Mesenteric fat pad (tissue), 1 donor: ENCODE measurements around the gene SYVN1. TPM values are rescaled to one million over a fixed set of nuclear protein-coding genes. Genes with fewer than 3 reads are reported as not detected.

Experiments
- DNase-seq: peaks from one replicate; pipeline ENCODE4 v3.0.0-alpha.2; 2020; ENCODE audit warnings: low spot score
- total RNA-seq: library from RNA; stranded (reverse); fragmentation: NEBNext Ultra II Directional; extraction: Animal tissue kit (Norgen Biotek cat#: 25700); gene quantifications from one replicate; pipeline ENCODE4 v1.2.1, GENCODE V29; 2021
- donor health status: DM: yes; HTN: yes; CAD: no.

Gene SYVN1
- total RNA-seq, 1 donor from 2014 or later: 78.8 TPM

DNA sequence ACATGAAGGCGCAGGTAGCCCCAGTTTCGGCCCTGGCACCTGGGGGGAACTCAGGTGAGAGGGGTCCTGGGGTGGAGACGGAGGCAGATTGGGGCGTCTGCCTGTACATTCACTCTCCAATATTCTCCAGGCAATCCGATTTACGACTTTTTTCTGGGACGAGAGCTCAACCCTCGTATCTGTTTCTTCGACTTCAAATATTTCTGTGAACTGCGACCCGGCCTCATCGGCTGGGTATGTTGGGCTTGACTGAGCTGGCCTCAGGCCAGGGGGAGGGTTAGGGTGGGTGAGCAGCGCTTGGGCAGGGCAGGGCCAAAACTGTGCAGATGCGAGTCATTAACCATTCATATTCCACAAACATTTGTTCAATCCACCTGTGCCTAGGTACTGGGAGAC, 21.0 kb downstream of the SYVN1 start:
- DNase-seq: no peak

- peak; percentile 92 for DNase-seq
Measured at GRCh38 chr11:65112546-65113360, 21.6 kb downstream of the SYVN1 start.

DNA sequence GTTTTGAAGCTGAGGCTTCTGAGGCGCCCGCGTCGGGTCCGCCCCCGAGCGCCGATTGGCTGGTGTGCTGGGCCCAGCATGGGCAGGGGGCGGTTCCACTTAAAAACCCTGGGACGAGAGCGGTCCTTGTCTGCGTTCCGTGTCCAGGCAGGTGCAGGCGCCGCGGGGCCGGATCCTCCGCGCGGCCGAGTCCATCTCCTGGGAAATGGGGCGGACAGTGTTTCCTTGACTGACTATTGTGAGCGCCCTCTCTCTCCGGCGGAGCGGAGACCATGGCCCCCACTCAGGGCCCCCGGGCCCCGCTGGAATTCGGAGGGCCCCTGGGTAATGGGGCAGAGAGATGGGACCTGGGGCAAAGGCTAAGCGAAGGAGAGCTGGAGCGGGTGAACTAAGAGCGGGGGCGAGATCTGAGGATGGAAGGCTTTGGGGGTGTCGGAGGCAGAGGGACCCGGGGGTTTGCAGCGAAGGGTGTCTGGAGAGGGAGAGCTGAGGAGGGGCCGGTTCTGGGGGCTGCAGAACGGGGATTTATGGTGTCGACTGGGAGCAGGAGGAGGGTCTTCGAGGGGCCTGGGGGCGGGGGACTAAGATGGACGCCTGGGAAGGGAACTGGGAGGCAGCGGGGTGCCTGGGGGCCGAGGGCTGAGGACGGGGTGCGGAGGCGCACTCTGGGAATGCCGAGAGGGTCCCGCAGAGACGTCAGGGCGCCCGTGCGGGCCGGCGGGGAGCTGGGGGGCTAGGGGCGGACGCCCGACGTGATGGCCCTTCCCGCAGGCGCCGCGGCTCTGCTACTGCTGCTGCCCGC, 22.4 kb downstream of the SYVN1 start, which contains the start of gene TM7SF2:
TM7SF2 (plus strand) TSS at position 129 of the 802 bp plus-strand sequence; CDS start at position 273, 144 bp downstream.
- DNase-seq: peak; percentile 98

GRCh38 chr11:65111159-65111743, 23.1 kb downstream of the SYVN1 start:
- no peak for DNase-seq

DNA sequence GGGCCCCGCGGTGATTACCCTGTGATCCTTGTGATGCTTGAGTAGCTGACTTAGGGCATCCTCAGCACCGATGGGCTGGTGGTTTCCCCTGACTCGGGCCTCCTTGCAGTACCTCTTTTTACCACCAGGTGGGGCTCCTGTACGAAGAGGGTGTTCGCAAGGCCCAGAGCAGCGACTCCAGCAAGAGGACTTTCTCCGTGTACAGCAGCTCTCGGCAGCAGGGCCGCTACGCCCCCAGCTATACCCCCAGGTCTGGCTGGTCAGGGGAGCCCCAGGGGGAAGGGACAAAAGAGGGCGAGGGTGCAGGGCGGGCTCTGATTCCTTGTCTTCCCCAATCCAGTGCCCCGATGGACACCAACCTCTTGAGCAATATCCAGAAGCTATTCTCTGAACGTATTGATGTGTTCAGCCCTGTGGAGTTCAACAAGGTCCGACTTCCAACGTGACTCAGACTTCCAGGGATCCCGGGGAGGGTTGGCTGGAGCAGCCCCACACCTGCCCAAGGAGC, 23.9 kb downstream of the SYVN1 start:
- DNase-seq: peak; percentile 94

DNA sequence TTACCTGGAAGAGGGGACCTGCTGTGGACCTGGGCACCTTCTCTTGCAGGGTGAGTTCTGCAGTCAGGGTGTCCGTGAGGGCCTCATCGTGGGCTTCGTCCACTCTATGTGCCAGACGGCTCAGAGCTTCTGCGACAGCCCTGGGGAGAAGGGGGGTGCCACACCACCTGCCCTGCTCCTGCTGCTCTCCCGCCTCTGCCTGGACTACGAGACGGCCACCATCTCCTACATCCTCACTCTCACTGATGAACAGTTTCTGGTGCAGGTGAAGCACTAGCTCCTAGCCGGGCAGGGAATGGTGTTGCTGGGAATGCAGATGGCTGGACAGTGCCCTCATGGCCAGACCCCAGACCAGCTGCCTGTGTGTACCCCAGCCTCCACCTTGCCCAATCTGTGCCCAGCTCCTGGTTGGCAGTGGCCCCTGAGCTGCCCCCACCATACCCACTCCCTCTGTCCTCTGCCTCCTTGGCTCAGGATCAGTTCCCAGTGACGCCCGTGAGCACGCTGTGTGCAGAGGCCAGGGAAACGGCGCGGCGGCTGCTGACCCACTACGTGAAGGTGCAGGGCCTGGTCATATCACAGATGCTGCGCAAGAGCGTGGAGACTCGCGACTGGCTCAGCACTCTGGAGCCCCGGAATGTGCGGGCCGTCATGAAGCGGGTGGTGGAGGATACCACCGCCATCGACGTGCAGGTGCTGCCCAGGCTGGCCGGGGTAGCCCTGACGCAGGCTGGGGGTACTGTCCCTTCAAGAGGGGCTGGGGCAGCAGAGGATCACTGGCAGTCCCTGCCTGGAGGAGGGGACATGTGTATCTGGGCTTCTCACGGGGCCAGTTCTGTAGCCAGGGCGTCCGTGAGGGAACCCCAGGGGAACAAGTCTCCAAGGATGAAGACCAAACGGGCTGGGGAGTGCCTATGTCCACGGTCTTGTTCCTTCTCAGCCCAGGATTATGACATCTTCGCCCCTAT, 24.8 kb downstream of the SYVN1 start:
- no peak for DNase-seq

DNA sequence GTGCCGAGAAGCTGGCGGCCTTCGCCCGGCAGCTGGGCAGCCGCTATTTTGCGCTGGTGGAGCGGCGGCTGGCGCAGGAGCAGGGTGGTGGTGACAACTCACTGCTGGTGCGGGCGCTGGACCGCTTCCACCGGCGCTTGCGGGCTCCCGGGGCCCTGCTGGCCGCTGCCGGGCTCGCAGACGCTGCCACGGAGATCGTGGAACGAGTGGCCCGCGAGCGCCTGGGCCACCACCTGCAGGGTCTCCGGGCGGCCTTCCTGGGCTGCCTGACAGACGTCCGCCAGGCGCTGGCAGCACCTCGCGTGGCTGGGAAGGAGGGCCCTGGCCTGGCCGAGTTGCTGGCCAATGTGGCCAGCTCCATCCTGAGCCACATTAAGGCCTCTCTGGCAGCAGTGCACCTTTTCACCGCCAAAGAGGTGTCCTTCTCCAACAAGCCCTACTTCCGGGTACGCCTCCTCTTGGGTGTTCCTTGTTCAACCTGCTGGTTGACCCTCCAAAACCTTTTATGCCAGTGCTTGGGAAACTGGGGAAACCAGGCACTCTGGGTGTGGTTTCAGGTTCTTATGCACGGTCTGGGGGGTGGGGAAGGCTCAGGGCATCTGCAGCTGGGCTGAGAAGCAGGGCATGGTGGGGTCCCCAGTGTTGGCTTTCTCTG, 25.7 kb downstream of the SYVN1 start:
- no peak for DNase-seq

DNA sequence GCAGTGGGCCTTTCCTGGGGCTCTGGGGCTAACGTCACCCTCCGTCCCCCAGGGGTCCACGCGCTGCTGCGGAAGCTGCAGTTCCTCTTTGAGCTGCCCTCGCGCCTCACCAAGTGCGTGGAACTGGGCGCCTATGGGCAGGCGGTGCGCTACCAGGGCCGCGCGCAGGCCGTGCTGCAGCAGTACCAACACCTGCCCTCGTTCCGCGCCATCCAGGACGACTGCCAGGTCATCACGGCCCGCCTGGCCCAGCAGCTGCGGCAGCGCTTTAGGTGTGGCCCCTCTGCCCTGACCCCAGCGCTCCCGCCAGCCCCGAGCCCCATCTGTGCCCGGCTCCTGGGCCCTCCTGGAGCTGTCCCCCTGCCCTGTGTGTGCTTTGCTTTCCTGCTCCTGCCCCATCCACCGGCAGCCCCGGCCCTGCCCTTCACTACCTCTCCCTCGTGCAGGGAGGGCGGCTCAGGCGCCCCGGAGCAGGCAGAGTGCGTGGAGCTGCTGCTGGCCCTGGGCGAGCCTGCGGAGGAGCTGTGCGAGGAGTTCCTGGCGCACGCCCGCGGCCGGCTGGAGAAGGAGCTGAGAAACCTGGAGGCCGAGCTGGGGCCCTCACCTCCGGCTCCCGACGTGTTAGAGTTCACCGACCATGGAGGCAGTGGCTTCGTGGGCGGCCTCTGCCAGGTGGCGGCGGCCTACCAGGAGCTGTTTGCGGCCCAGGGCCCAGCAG, 26.4 kb downstream of the SYVN1 start:
- DNase-seq: no peak

DNA sequence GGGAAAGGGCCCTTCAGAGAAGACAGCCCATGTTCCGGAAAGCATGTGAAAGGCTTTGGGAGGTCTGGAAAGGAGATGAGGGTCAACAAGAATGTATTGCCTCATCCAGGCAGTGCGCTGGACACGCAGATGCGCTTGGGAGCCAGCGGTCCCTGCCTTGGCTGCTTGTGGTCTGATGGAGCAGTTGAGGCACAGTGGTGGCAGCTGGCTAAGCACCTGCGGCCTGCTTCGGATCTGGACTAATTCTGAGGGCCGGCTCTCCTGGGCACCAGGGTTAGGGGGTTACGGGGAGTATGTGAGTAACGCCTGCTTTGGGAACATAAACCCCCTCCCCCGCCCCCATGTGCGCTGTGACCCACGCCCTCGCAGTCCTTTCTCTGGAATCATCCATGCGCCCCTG, 27.2 kb downstream of the SYVN1 start:
- DNase-seq: no peak

DNA sequence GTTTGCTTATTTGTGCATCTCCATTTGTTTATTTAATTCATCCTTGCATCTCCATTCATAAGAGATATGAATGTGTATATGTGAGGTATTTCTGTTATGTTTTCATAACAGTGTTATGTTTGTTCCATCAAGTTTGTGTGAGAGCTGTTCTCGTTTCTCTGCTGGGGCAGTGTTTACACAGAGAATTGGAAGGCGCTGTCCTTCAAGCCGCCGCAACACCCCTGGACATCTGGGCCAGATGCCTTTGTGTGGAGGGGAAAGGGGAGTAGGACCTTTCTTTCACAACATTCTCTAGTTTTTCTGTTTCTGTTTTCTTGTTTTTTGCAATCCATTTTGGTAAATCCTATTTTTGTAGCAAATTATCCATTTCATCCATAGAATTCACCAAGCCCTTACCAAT, 29.7 kb downstream of the SYVN1 start:
- DNase-seq: no peak

GRCh38 chr11:65103476-65103875, 30.8 kb downstream of the SYVN1 start:
- DNase-seq: no peak

DNA sequence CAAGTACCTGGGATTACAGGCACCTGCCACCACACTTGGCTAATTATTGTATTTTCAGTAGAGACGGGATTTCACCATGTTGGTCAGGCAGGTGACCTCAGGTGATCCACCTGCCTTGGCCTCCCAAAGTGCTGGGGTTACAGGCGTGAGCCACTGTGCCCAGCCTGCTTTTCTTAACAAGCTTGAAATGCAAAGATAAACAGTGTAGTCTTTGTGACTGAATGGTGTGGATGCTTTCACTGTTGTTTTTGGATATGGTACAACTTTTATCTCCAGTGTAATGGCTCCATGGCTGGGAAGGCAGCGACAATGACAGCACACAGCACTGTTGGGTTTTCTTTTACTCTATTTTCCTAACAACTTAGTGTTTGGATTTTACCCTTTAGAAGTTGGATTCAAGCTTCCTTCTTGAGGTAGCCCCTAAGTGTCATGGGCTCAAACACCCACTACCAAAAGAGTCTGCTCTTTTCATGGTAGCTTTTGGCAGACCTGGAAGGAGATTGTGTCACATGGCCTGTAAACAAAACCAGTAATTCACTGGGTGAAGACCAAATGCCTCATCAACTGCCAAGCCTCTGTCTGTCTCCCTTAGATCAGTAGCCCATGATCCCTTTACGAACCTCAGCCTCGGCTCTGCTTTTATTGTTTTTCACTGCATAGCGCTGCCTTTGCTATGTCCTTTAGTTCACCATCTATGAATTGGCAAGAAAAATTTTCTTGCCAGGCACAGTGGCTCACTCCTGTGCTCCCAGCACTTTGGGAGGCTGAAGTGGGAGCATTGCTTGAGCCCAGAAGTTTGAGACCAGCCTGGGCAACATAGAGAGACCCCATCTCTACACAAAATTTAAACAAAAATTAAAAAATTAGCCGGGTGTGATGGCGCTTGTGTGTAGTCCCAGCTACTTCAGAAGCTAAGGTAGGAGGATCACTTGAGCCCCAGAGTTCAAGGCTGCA, 31.9 kb downstream of the SYVN1 start:
- no peak for DNase-seq

GRCh38 chr11:65100674-65101350, 33.5 kb downstream of the SYVN1 start:
- no peak for DNase-seq

GRCh38 chr11:65096926-65097325, 37.4 kb downstream of the SYVN1 start:
- no peak for DNase-seq

DNA sequence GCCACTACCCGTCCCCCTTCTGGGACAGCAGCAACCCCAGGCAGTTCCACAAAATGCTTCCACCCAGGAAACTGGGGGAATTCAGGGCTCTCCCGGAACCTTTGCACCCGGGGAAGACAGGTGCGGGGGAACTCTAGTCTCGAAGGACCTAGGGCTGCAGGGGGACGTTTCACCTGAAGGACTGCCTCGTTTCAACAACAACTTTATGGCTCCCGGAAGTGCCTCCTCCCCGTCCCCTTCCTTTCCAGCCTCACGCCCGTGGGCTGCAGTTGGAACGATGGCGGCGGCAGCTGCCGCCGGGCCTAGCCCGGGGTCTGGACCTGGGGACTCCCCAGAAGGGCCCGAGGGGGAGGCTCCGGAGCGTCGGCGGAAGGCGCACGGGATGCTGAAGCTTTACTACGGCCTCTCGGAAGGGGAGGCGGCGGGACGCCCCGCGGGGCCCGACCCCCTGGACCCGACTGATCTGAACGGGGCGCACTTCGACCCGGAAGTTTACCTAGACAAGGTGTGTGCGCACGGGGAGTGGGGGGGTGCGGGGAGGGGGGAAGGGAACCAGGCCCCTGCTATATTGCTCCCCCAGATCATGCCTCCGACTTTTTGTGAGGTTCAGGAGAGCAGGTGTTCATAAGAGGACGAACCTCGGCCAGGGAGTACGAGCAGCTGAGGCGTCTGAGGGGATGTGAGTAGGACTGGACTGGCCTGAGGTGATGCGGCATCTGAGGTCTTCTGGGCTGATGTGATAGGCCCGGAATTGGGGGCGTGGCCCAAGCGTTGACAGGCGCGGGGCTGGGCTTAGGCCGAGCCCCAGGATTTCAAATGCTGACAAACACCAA, 38.1 kb downstream of the SYVN1 start, which contains the start of gene VPS51:
VPS51 (plus strand) TSS at position 241 of the 833 bp plus-strand sequence; CDS start at position 278, 37 bp downstream.
- DNase-seq: no peak

DNA sequence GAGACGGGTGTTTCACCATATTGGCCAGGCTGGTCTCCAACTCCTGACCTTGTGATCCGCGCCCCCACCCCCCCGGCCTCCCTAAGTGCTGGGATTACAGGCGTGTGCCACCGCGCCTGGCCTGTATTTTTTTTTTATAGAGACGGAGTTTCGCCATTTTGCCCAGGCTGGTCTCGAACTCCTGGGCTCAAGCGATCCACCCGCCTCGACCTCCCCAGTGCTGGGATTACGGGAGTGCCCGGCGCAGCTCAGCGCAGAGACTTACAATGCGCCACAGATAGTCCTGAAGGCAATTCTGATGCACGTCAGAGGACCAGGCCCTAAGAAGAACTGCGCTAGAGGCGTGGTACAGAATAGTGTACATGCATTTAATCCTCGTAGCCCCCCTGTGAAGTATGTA, 38.9 kb downstream of the SYVN1 start:
- no peak for DNase-seq

- DNase-seq: no peak
Measured at GRCh38 chr11:65090628-65091027, 43.7 kb downstream of the SYVN1 start.
